Measurements from ENCODE around the gene TNS3.

DNA sequence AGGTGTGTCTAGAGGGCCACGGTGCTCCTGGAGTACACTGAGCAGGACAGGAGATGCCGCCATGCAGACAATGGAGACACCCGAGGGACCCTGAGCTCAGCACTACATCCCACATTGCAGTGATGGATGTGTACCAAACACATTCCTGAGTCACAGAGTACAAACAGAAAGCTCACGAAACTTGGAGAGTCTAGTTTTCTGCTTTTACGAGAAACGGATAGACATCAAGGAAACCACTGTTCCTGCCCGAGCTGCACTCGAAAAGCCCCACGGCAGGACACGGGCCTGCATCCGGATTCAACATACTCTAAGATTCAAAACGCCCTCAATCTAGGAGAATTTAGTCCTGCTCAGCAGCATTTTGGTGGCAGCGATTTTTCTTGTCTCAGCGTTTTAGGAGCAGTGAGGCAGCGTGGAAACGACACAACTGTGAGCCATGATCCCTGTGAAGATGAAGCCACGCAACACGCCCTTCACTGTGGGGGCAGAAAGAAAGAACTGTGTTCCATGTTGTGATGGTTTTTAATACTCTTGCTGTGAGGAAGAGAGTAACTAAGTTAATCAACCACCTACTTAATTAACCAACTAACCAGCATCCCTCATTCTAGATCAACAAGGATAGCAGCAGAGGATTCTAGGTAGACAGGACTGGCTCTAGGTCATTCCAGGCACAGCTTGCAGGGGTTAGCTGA lies 3.2 kb downstream of the TNS3 start:
- TF ChIP-seq, protein P1, sequence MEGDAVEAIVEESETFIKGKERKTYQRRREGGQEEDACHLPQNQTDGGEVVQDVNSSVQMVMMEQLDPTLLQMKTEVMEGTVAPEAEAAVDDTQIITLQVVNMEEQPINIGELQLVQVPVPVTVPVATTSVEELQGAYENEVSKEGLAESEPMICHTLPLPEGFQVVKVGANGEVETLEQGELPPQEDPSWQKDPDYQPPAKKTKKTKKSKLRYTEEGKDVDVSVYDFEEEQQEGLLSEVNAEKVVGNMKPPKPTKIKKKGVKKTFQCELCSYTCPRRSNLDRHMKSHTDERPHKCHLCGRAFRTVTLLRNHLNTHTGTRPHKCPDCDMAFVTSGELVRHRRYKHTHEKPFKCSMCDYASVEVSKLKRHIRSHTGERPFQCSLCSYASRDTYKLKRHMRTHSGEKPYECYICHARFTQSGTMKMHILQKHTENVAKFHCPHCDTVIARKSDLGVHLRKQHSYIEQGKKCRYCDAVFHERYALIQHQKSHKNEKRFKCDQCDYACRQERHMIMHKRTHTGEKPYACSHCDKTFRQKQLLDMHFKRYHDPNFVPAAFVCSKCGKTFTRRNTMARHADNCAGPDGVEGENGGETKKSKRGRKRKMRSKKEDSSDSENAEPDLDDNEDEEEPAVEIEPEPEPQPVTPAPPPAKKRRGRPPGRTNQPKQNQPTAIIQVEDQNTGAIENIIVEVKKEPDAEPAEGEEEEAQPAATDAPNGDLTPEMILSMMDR (IDR thresholded peaks at IDR 0.05 in 8 of 11, conservative IDR thresholded peaks at IDR 0.05 in 3 of 11), result no peak
- no peak for TF ChIP-seq POLR2A (IDR thresholded peaks at IDR 0.05)

Measured in spleen (tissue), 7 donors.